ENCODE measurements around the gene ATRN.
"Not testable (repeated sequence)": the region's sequence is repeated elsewhere in the genome, so short reads cannot be mapped to it uniquely, and the experiment has no call there.

The ATRN gene

GRCh38 chr20:3515379-3516170 lies 44.8 kb downstream of the ATRN start:
- DNase-seq (ENCODE audit: low read depth): no peak

GRCh38 chr20:3521852-3522740 lies 51.3 kb downstream of the ATRN start:
- DNase-seq (ENCODE audit: low read depth): no peak

- DNase-seq (ENCODE audit: low read depth): not testable (repeated sequence)
These were observed 53.9 kb downstream of the ATRN start for GRCh38 chr20:3524696-3525095.

- DNase-seq (ENCODE audit: low read depth): no peak
These were observed 61.3 kb downstream of the ATRN start for GRCh38 chr20:3532089-3532615.

GRCh38 chr20:3537733-3538132 lies 66.9 kb downstream of the ATRN start:
- not testable (repeated sequence) for DNase-seq (ENCODE audit: low read depth)

GRCh38 chr20:3539311-3540107 lies 68.7 kb downstream of the ATRN start:
- no peak for DNase-seq (ENCODE audit: low read depth)

- DNase-seq (ENCODE audit: low read depth): no peak
These were observed 71.3 kb downstream of the ATRN start for GRCh38 chr20:3541887-3542721.

- no peak for DNase-seq (ENCODE audit: low read depth)
These were observed 73.2 kb downstream of the ATRN start for GRCh38 chr20:3543901-3544507.

GRCh38 chr20:3545401-3545925 lies 74.6 kb downstream of the ATRN start:
- no peak for DNase-seq (ENCODE audit: low read depth)

GRCh38 chr20:3547906-3548305 lies 77.1 kb downstream of the ATRN start:
- no peak for DNase-seq (ENCODE audit: low read depth)

- no peak for DNase-seq (ENCODE audit: low read depth)
These were observed 80.0 kb downstream of the ATRN start for GRCh38 chr20:3550837-3551236.

- no peak for DNase-seq (ENCODE audit: low read depth)
These were observed 81.0 kb downstream of the ATRN start for GRCh38 chr20:3551681-3552434.

- DNase-seq (ENCODE audit: low read depth): no peak
These were observed 82.8 kb downstream of the ATRN start for GRCh38 chr20:3553663-3554062.

GRCh38 chr20:3557237-3557785 lies 86.5 kb downstream of the ATRN start:
- DNase-seq (ENCODE audit: low read depth): no peak

- no peak for DNase-seq (ENCODE audit: low read depth)
These were observed 88.4 kb downstream of the ATRN start for GRCh38 chr20:3559231-3559630.

- DNase-seq (ENCODE audit: low read depth): no peak
These were observed 88.8 kb downstream of the ATRN start for GRCh38 chr20:3559637-3560036.

GRCh38 chr20:3560162-3560561 lies 89.3 kb downstream of the ATRN start:
- DNase-seq (ENCODE audit: low read depth): no peak

- no peak for DNase-seq (ENCODE audit: low read depth)
These were observed 89.8 kb downstream of the ATRN start for GRCh38 chr20:3560578-3560977.

GRCh38 chr20:3563133-3563532 lies 92.3 kb downstream of the ATRN start:
- no peak for DNase-seq (ENCODE audit: low read depth)

Measured in stimulated activated CD8-positive, alpha-beta memory T cell treated with anti-CD3 and anti-CD28 coated beads, Interleukin-12 subunit alpha, Interleukin-12 subunit beta, amount 100 ng/mL, for 1 hour (primary cell).